Measurements from ENCODE around the gene KANTR.
"Not testable (repeated sequence)": the region's sequence is repeated elsewhere in the genome, so short reads cannot be mapped to it uniquely, and the experiment has no call there.

The KANTR gene

GRCh38 chrX:53160297-53160983 is 66.5 kb downstream of the KANTR start:
- Histone ChIP-seq H4K20me1 (ENCODE audit: insufficient read depth, low read length) (no peaks in the 10 kb centered on the region), H3K36me3 (replicated peaks; ENCODE audit: low read depth, low read length) (no peaks in the 10 kb centered on the region), H3K9me3 (ENCODE audit: insufficient read depth, low read length) (no peaks in the 10 kb centered on the region), H3K27ac (ENCODE audit: low read length) (no peak overlapping the region), H3K4me3 (ENCODE audit: low read length) (no peak overlapping the region), H3K79me2 (ENCODE audit: low read length) (no peaks in the 10 kb centered on the region), H3K9ac (ENCODE audit: low read length) (no peak overlapping the region), H2AFZ (ENCODE audit: low read depth, low read length) (no peak overlapping the region), H3K27me3 (ENCODE audit: low read depth, low read length) (no peaks in the 10 kb centered on the region), H3K4me1 (ENCODE audit: low read length) (no peaks in the 10 kb centered on the region), H3K4me2 (ENCODE audit: low read length) (no peak overlapping the region)
- TF ChIP-seq EZH2phosphoT487 (IDR thresholded peaks at IDR 0.05; ENCODE audit: low read depth), result no peak
- TF ChIP-seq, protein P1, sequence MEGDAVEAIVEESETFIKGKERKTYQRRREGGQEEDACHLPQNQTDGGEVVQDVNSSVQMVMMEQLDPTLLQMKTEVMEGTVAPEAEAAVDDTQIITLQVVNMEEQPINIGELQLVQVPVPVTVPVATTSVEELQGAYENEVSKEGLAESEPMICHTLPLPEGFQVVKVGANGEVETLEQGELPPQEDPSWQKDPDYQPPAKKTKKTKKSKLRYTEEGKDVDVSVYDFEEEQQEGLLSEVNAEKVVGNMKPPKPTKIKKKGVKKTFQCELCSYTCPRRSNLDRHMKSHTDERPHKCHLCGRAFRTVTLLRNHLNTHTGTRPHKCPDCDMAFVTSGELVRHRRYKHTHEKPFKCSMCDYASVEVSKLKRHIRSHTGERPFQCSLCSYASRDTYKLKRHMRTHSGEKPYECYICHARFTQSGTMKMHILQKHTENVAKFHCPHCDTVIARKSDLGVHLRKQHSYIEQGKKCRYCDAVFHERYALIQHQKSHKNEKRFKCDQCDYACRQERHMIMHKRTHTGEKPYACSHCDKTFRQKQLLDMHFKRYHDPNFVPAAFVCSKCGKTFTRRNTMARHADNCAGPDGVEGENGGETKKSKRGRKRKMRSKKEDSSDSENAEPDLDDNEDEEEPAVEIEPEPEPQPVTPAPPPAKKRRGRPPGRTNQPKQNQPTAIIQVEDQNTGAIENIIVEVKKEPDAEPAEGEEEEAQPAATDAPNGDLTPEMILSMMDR (IDR thresholded peaks at IDR 0.05; ENCODE audit: low read depth, low read length), result no peak

DNA sequence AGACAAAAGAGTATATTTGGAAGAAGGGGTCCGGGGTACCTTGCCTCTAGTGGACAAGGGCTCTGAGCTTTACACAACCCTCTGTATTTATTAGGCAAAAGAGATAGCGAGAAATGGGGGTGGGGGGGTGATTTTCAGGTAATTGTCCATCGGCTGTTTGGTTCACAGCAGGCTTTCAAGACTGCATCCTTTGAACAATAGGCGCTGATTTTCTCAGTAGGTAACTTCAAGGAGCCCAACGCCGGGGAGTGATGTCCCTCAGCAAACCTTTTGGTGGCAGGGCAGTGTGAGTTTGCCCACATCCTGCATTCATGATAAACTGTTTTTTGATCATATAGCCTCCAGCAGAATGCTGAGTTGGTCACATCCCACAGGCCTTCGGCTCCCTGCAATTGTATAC is 69.5 kb downstream of the KANTR start:
- H3K9me3 ChIP-seq (ENCODE audit: insufficient read depth, low read length), result no peaks in the 10 kb centered on the region
- H3K36me3 ChIP-seq (replicated peaks; ENCODE audit: low read depth, low read length), result no peaks in the 10 kb centered on the region
- no peak overlapping the region for H3K27ac ChIP-seq (ENCODE audit: low read length)
- H3K4me2 ChIP-seq (ENCODE audit: low read length), result no peak overlapping the region
- H3K27me3 ChIP-seq (ENCODE audit: low read depth, low read length), result no peaks in the 10 kb centered on the region
- no peak overlapping the region for H2AFZ ChIP-seq (ENCODE audit: low read depth, low read length)
- no peak overlapping the region for H3K4me3 ChIP-seq (ENCODE audit: low read length)
- TF ChIP-seq EZH2phosphoT487 (IDR thresholded peaks at IDR 0.05; ENCODE audit: low read depth), result no peak
- TF ChIP-seq, protein P1 (IDR thresholded peaks at IDR 0.05; ENCODE audit: low read depth, low read length), result no peak
- no peaks in the 10 kb centered on the region for H3K4me1 ChIP-seq (ENCODE audit: low read length)
- no peaks in the 10 kb centered on the region for H3K79me2 ChIP-seq (ENCODE audit: low read length)
- no peaks in the 10 kb centered on the region for H4K20me1 ChIP-seq (ENCODE audit: insufficient read depth, low read length)
- H3K9ac ChIP-seq (ENCODE audit: low read length), result no peak overlapping the region

GRCh38 chrX:53164566-53164965 is 70.6 kb downstream of the KANTR start:
- H3K4me2 ChIP-seq (ENCODE audit: low read length); H4K20me1 ChIP-seq (ENCODE audit: insufficient read depth, low read length); H3K4me3 ChIP-seq (ENCODE audit: low read length); H3K4me1 ChIP-seq (ENCODE audit: low read length); H2AFZ ChIP-seq (ENCODE audit: low read depth, low read length); H3K9ac ChIP-seq (ENCODE audit: low read length); H3K36me3 ChIP-seq (replicated peaks; ENCODE audit: low read depth, low read length); H3K27ac ChIP-seq (ENCODE audit: low read length); H3K27me3 ChIP-seq (ENCODE audit: low read depth, low read length); H3K9me3 ChIP-seq (ENCODE audit: insufficient read depth, low read length); H3K79me2 ChIP-seq (ENCODE audit: low read length): not testable (repeated sequence)

GRCh38 chrX:53166103-53166502 is 72.2 kb downstream of the KANTR start:
- Histone ChIP-seq H3K27me3 (ENCODE audit: low read depth, low read length) (no peaks in the 10 kb centered on the region), H3K4me2 (ENCODE audit: low read length) (no peak overlapping the region), H3K79me2 (ENCODE audit: low read length) (no peaks in the 10 kb centered on the region), H3K9ac (ENCODE audit: low read length) (no peak overlapping the region), H3K9me3 (ENCODE audit: insufficient read depth, low read length) (no peaks in the 10 kb centered on the region), H4K20me1 (ENCODE audit: insufficient read depth, low read length) (no peaks in the 10 kb centered on the region), H2AFZ (ENCODE audit: low read depth, low read length) (no peak overlapping the region), H3K4me3 (ENCODE audit: low read length) (no peak overlapping the region), H3K27ac (ENCODE audit: low read length) (no peak overlapping the region), H3K4me1 (ENCODE audit: low read length) (no peaks in the 10 kb centered on the region), H3K36me3 (replicated peaks; ENCODE audit: low read depth, low read length) (no peaks in the 10 kb centered on the region)
- TF ChIP-seq, protein P1 (IDR thresholded peaks at IDR 0.05; ENCODE audit: low read depth, low read length), result no peak
- no peak for TF ChIP-seq EZH2phosphoT487 (IDR thresholded peaks at IDR 0.05; ENCODE audit: low read depth)

All from OCI-LY3 (cell line).